CD14-positive monocyte (primary cell): ENCODE results near the gene MED15. TPM values are rescaled to one million over a fixed set of nuclear protein-coding genes. Genes with fewer than 3 reads are reported as not detected.

Source experiments
- DNase-seq, 3 donors: peaks; one replicate each; pipeline ENCODE4 v3.0.0-alpha.2; 2011 to 2022
- H2AFZ ChIP-seq: 2 replicates; pipeline ENCODE4 v1.6.0; 2012; ENCODE audit warnings: mild to moderate bottlenecking, low read depth, low read length, inconsistent platforms; ENCODE audit not compliant: insufficient read depth, poor library complexity, severe bottlenecking
- H3K27ac ChIP-seq, 2 donors: 1 replicate in 1 of 2; 2 replicates in 1 of 2; pipeline ENCODE4 v1.5.1; 2012 to 2013; ENCODE audit warnings: low read length in 2 of 2, control low read depth in 1 of 2, inconsistent platforms in 1 of 2, low read depth in 1 of 2, mild to moderate bottlenecking in 1 of 2
- H3K27me3 ChIP-seq, 2 donors: one replicate each; pipeline versions ENCODE4 v1.6.0 to v1.6.1; 2011 to 2013; ENCODE audit warnings: low read length in 2 of 2; ENCODE audit not compliant: control insufficient read depth in 2 of 2, insufficient read depth in 2 of 2
- H3K36me3 ChIP-seq, 2 donors: replicated peaks in 1 of 2; 1 replicate in 1 of 2; 2 replicates in 1 of 2; pipeline versions ENCODE4 v1.5.1 to v1.6.1; 2012 to 2013; ENCODE audit warnings: low read length in 2 of 2, control low read depth in 1 of 2, inconsistent platforms in 1 of 2, mild to moderate bottlenecking in 1 of 2; ENCODE audit not compliant: insufficient read depth in 2 of 2, control insufficient read depth in 1 of 2
- H3K4me1 ChIP-seq, 2 donors: 1 replicate in 1 of 2; 2 replicates in 1 of 2; pipeline versions ENCODE4 v1.5.1 to v1.6.1; 2012 to 2013; ENCODE audit warnings: low read length in 2 of 2, control low read depth in 1 of 2, inconsistent platforms in 1 of 2, mild to moderate bottlenecking in 1 of 2, moderate library complexity in 1 of 2; ENCODE audit not compliant: insufficient read depth in 2 of 2, control insufficient read depth in 1 of 2
- H3K4me2 ChIP-seq: replicated peaks from 2 replicates; pipeline ENCODE3; 2012; ENCODE audit warnings: low read length, moderate library complexity, mild to moderate bottlenecking; ENCODE audit not compliant: poor library complexity, severe bottlenecking; ENCODE audit errors: extremely low read depth
- H3K4me3 ChIP-seq, 3 experiments: fragments of 200-600 bp in 1 of 3; sonication (generic) in 1 of 3; replicated peaks in 1 of 3; 1 replicate in 2 of 3; 2 replicates in 1 of 3; pipeline ENCODE4 v1.5.1; 2011 to 2013; ENCODE audit warnings: low read length in 3 of 3, mild to moderate bottlenecking in 3 of 3, control low read depth in 2 of 3, low read depth in 2 of 3, inconsistent platforms in 1 of 3, moderate library complexity in 1 of 3
- H3K79me2 ChIP-seq: 2 replicates; pipeline ENCODE4 v1.6.0; 2012; ENCODE audit warnings: mild to moderate bottlenecking, control low read depth, inconsistent platforms, low read length, moderate library complexity; ENCODE audit not compliant: insufficient read depth
- H3K9ac ChIP-seq: 2 replicates; pipeline ENCODE4 v1.6.0; 2017; ENCODE audit warnings: low read length, mild to moderate bottlenecking; ENCODE audit not compliant: insufficient read depth, poor library complexity, severe bottlenecking
- H3K9me3 ChIP-seq, 2 donors: replicated peaks in 1 of 2; 1 replicate in 1 of 2; 2 replicates in 1 of 2; pipeline versions ENCODE4 v1.5.1 to v1.6.1; 2012 to 2013; ENCODE audit warnings: low read length in 2 of 2, control low read depth in 1 of 2; ENCODE audit not compliant: control insufficient read depth in 1 of 2, insufficient read depth in 1 of 2
- H4K20me1 ChIP-seq: 2 replicates; pipeline ENCODE4 v1.6.0; 2012; ENCODE audit warnings: mild to moderate bottlenecking, low read length, control low read depth, moderate library complexity; ENCODE audit not compliant: insufficient read depth
- H3K27ac Mint-ChIP-seq, 7 donors: one replicate each; pipeline ENCODE4 v1.8.0; 2020; ENCODE audit warnings: mild to moderate bottlenecking in 7 of 7, mixed read lengths in 7 of 7, moderate library complexity in 6 of 7, inconsistent platforms in 2 of 7
- H3K27me3 Mint-ChIP-seq, 3 donors: one replicate each; pipeline ENCODE4 v1.8.0; 2021 to 2022; ENCODE audit warnings: low read depth in 3 of 3, mild to moderate bottlenecking in 3 of 3, mixed read lengths in 3 of 3, moderate library complexity in 3 of 3, inconsistent platforms in 1 of 3
- H3K36me3 Mint-ChIP-seq, 2 donors: one replicate each; pipeline ENCODE4 v1.8.0; 2020; ENCODE audit warnings: mixed read lengths in 2 of 2, inconsistent platforms in 1 of 2, mild to moderate bottlenecking in 1 of 2
- H3K4me1 Mint-ChIP-seq: one replicate; pipeline ENCODE4 v1.8.0; 2020; ENCODE audit warnings: mild to moderate bottlenecking, mixed read lengths
- H3K4me3 Mint-ChIP-seq, 2 donors: one replicate each; pipeline ENCODE4 v1.8.0; 2020; ENCODE audit warnings: mild to moderate bottlenecking in 2 of 2, mixed read lengths in 2 of 2, moderate library complexity in 1 of 2
- H3K9me3 Mint-ChIP-seq, 7 donors: one replicate each; pipeline ENCODE4 v1.8.0; 2020 to 2022; ENCODE audit warnings: mixed read lengths in 7 of 7, mild to moderate bottlenecking in 6 of 7, moderate library complexity in 6 of 7, inconsistent platforms in 2 of 7
- CTCF ChIP-seq: fragments of 200-600 bp; IDR thresholded peaks from one replicate; pipeline ENCODE4 v1.8.0; 2022; ENCODE audit warnings: antibody characterized with exemption, mild to moderate bottlenecking
- WGBS: methylation state at CpG from one replicate; pipeline ENCODE4 v1.1.5; 2013; ENCODE audit warnings: missing lambda C conversion rate; ENCODE audit not compliant: insufficient coverage; 5-methylcytosine and 5-hydroxymethylcytosine counted together
- intact Hi-C, 2 donors: fragments of 100-400 bp; cut with micrococcal nuclease; formaldehyde crosslinking; loops; one replicate each; pipeline versions ENCODE4 v1.15.0 to v1.15.1; 2023
- polyA plus RNA-seq, 3 donors: library from polyadenylated mRNA; depleted of rRNA in 1 of 3; unstranded in 2 of 3; stranded (reverse) in 1 of 3; fragments of 300-500 nt in 2 of 3; fragments of >200 nt in 1 of 3; fragmentation: Illumina TruSeq in 2 of 3; gene quantifications; 1 replicate in 2 of 3; 2 replicates in 1 of 3; pipeline ENCODE4 v1.2.3, GENCODE V29; 2012 to 2021

The MED15 gene
- polyA plus RNA-seq, 3 donors = 10.0 to 126 (median 17.8) TPM

- Histone ChIP-seq H3K4me1 (no peaks in the 10 kb centered on the region), H3K79me2 (no peaks in the 10 kb centered on the region), H2AFZ (no peak overlapping the region), H4K20me1 (peaks cover 75% of the 10 kb centered on the region), H3K4me2 (no peak overlapping the region), H3K9me3 (no peaks in the 10 kb centered on the region), H3K9ac (no peak overlapping the region), H3K36me3 (peaks cover 84 to 86% of the 10 kb centered on the region in 2 donors), H3K4me3 (no peak overlapping the region), H3K27ac (no peak overlapping the region), H3K27me3 (no peaks in the 10 kb centered on the region)
- DNase-seq = no peak
- peak overlapping the region in 3 of 7 donors; percentile 26 to 50 (median 33) for H3K27ac Mint-ChIP-seq
- 98% methylated on average over 10 of the region's 12 CpGs for WGBS
- no peaks in the 10 kb centered on the region for H3K27me3 Mint-ChIP-seq
- intact Hi-C loops = no loop called here
- no peaks in the 10 kb centered on the region for H3K4me1 Mint-ChIP-seq
- no peaks in the 10 kb centered on the region for H3K9me3 Mint-ChIP-seq
- H3K36me3 Mint-ChIP-seq = peaks cover 73 to 83% of the 10 kb centered on the region in 2 donors
- TF ChIP-seq CTCF = no peak
- H3K4me3 Mint-ChIP-seq = no peak overlapping the region
These were observed 76.8 kb downstream of the MED15 start for GRCh38 chr22:20584029-20584871.

GRCh38 chr22:20584872-20585638 is 77.6 kb downstream of the MED15 start:
- Histone ChIP-seq H3K9me3 (no peaks in the 10 kb centered on the region), H3K27ac (no peak overlapping the region), H3K4me3 (no peak overlapping the region), H4K20me1 (peaks cover 67% of the 10 kb centered on the region), H3K27me3 (no peaks in the 10 kb centered on the region), H3K79me2 (no peaks in the 10 kb centered on the region), H3K36me3 (peaks cover 76 to 78% of the 10 kb centered on the region in 2 donors), H2AFZ (no peak overlapping the region), H3K4me2 (no peak overlapping the region), H3K9ac (no peak overlapping the region), H3K4me1 (no peaks in the 10 kb centered on the region)
- Mint-ChIP-seq H3K27me3 (no peaks in the 10 kb centered on the region), H3K9me3 (no peaks in the 10 kb centered on the region), H3K27ac (no peak overlapping the region), H3K4me1 (no peaks in the 10 kb centered on the region), H3K4me3 (no peak overlapping the region), H3K36me3 (peaks cover 65 to 75% of the 10 kb centered on the region in 2 donors)
- 97% methylated on average over 25 of the region's 26 CpGs for WGBS
- no peak for TF ChIP-seq CTCF
- intact Hi-C loops = no loop called here
- no peak for DNase-seq
